ENCODE data around the gene PMEPA1.

- TF ChIP-seq MYC (IDR thresholded peaks at IDR 0.05; ENCODE audit: borderline replicate concordance, low read length) (no peak), MAFK (IDR thresholded peaks at IDR 0.05; ENCODE audit: partially characterized antibody) (no peak), ZC3H11A (IDR thresholded peaks at IDR 0.05) (no peak), HOXA7 (CRISPR knock-in tag; IDR thresholded peaks at IDR 0.05) (no peak), CTCF (IDR thresholded peaks at IDR 0.05) (no peak), NFE2L2 (conservative IDR thresholded peaks at IDR 0.05; ENCODE audit: low read length) (no peak), RFX5 (IDR thresholded peaks at IDR 0.05) (no peak), JUN (IDR thresholded peaks at IDR 0.05) (no peak), POLR2A (IDR thresholded peaks at IDR 0.05; ENCODE audit: low read length) (no peak), CEBPB (IDR thresholded peaks at IDR 0.05) (no peak), TP53 (CRISPR knock-in tag; IDR thresholded peaks at IDR 0.05) (no peak), ATOH8 (CRISPR knock-in tag; IDR thresholded peaks at IDR 0.05; ENCODE audit: low read depth) (no peak), RNF2 (IDR thresholded peaks at IDR 0.05; ENCODE audit: borderline replicate concordance, low read depth) (no peak)
- TF ChIP-seq, protein P1, sequence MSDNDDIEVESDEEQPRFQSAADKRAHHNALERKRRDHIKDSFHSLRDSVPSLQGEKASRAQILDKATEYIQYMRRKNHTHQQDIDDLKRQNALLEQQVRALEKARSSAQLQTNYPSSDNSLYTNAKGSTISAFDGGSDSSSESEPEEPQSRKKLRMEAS (IDR thresholded peaks at IDR 0.05): no peak
Measured at GRCh38 chr20:57699395-57699794, 10.4 kb downstream of the PMEPA1 start.

Measured in A549 (cell line).